Glutamatergic neuron (in vitro differentiated cells): ENCODE data around the gene SLCO2A1. TPM values are rescaled to one million over a fixed set of nuclear protein-coding genes. Genes with fewer than 3 reads are reported as not detected.

ENCODE experiments used
- DNase-seq: peaks from one replicate; pipeline ENCODE4 v3.0.0; 2022
- H3K27ac Mint-ChIP-seq: one replicate; pipeline ENCODE4 v1.8.0; 2020; ENCODE audit warnings: mild to moderate bottlenecking, mixed read lengths, inconsistent platforms; ENCODE audit not compliant: unreplicated experiment
- H3K27me3 Mint-ChIP-seq: one replicate; pipeline ENCODE4 v1.8.0; 2020; ENCODE audit warnings: mild to moderate bottlenecking, moderate library complexity, mixed read lengths, inconsistent platforms; ENCODE audit not compliant: unreplicated experiment
- H3K36me3 Mint-ChIP-seq: one replicate; pipeline ENCODE4 v1.8.0; 2020; ENCODE audit warnings: mild to moderate bottlenecking, mixed read lengths, inconsistent platforms; ENCODE audit not compliant: unreplicated experiment
- H3K4me1 Mint-ChIP-seq: one replicate; pipeline ENCODE4 v1.8.0; 2020; ENCODE audit warnings: mild to moderate bottlenecking, low read depth, mixed read lengths, inconsistent platforms; ENCODE audit not compliant: unreplicated experiment
- H3K4me3 Mint-ChIP-seq: one replicate; pipeline ENCODE4 v1.8.0; 2020; ENCODE audit warnings: mild to moderate bottlenecking, mixed read lengths, inconsistent platforms; ENCODE audit not compliant: unreplicated experiment
- H3K9me3 Mint-ChIP-seq: one replicate; pipeline ENCODE4 v1.8.0; 2020; ENCODE audit warnings: mild to moderate bottlenecking, moderate library complexity, mixed read lengths, inconsistent platforms; ENCODE audit not compliant: unreplicated experiment
- total RNA-seq: library from RNA; stranded (reverse); fragmentation: NEBNext Ultra II Directional; extraction: Animal tissue kit (Norgen Biotek cat#: 25700); gene quantifications from one replicate; pipeline ENCODE4 v1.2.1, GENCODE V29; 2021; ENCODE audit not compliant: unreplicated experiment
- TF ChIP-seq, protein P1 (sequence below): fragments of 200-600 bp; sonication (generic); IDR thresholded peaks from one replicate; pipeline ENCODE4 v1.5.0; 2021; ENCODE audit not compliant: partially characterized antibody, unreplicated experiment

The SLCO2A1 gene
- total RNA-seq, 1 donor from 2014 or later: not detected

DNA sequence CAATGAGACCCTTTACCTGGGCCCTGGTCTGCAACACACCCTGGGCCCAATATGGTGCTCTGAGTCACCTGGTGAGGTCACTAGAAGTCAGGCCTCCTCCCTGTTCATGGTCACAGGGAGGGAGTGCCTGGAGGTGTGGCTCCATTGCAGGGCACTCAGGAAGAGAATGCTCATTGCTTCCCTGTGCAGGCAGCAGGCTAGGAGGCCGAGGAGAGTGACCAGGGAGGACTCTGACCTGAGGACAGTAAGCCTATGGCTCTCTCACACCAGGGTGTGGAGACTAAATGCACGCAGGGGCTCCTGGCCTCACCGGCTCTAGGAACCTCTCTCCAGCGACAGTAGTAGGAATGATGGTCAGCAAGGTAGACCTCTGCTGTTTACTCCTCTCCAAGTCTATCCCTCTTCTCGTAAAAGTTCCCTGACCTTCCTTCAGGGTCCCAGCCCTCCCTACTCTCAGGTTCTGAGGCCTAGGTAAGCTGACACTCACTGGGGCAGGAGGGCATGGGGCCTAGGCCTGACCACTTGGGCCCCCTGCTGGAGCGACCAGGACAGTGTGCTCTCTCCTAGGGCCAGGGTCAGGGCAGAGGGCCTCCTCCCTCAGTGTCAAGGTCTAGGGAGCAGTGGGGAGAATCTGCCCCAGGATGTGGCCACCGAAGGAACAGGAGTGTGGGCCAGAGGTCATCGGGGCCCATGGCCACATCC lies 9.6 kb upstream of the SLCO2A1 start:
- Mint-ChIP-seq H3K27me3 (peaks cover 2% of the 10 kb centered on the region), H3K4me1 (no peaks in the 10 kb centered on the region), H3K36me3 (peaks cover 8% of the 10 kb centered on the region), H3K4me3 (no peak overlapping the region), H3K9me3 (peaks cover 7% of the 10 kb centered on the region), H3K27ac (no peak overlapping the region)
- DNase-seq: no peak
- TF ChIP-seq, protein P1, sequence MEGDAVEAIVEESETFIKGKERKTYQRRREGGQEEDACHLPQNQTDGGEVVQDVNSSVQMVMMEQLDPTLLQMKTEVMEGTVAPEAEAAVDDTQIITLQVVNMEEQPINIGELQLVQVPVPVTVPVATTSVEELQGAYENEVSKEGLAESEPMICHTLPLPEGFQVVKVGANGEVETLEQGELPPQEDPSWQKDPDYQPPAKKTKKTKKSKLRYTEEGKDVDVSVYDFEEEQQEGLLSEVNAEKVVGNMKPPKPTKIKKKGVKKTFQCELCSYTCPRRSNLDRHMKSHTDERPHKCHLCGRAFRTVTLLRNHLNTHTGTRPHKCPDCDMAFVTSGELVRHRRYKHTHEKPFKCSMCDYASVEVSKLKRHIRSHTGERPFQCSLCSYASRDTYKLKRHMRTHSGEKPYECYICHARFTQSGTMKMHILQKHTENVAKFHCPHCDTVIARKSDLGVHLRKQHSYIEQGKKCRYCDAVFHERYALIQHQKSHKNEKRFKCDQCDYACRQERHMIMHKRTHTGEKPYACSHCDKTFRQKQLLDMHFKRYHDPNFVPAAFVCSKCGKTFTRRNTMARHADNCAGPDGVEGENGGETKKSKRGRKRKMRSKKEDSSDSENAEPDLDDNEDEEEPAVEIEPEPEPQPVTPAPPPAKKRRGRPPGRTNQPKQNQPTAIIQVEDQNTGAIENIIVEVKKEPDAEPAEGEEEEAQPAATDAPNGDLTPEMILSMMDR: no peak

DNA sequence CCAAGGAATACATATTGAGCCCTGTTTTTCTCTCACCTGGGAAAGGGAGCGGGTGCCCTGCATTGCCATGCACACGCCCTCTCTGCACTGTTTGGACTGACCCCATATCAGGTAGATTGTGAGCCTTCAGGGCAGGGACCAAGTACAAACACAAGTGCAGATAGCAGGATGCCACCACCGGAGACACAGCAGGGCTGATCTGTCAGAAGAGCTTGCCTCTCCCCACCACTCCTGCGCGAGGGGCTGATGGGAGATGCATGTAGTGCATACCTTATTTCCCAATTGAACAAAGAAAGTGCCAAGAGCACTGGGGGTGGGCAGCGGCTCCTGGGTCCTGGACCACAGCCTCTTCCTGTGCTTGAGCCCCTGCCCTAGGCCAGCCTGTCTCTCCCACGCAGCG lies 9.0 kb upstream of the SLCO2A1 start:
- peaks cover 7% of the 10 kb centered on the region for H3K9me3 Mint-ChIP-seq
- H3K36me3 Mint-ChIP-seq: peaks cover 8% of the 10 kb centered on the region
- TF ChIP-seq, protein P1: no peak
- no peaks in the 10 kb centered on the region for H3K4me1 Mint-ChIP-seq
- H3K4me3 Mint-ChIP-seq: no peak overlapping the region
- H3K27ac Mint-ChIP-seq: no peak overlapping the region
- DNase-seq: no peak
- peaks cover 2% of the 10 kb centered on the region for H3K27me3 Mint-ChIP-seq

DNA sequence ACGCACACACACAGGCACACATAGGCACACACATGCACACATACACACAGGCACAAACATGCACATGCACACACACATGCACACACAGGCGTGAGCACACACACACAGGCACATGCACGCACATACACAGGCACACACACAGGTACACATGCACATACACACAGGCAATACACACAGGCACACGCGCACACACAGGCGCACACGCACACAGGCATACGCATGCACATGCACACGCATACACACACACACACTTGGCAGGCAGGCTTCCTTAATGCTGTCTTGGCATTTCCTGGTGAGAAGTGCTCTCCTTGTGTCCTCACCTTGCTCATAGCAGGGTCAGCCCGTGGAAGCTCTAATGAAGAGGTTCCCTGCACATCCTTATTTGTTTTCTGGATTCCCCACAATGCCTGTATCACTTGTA lies 8.4 kb upstream of the SLCO2A1 start:
- Mint-ChIP-seq H3K36me3 (peaks cover 12% of the 10 kb centered on the region), H3K27ac (no peak overlapping the region), H3K4me3 (no peak overlapping the region), H3K27me3 (peaks cover 2% of the 10 kb centered on the region), H3K4me1 (no peaks in the 10 kb centered on the region), H3K9me3 (peaks cover 10% of the 10 kb centered on the region)
- TF ChIP-seq, protein P1: no peak
- DNase-seq: no peak

DNA sequence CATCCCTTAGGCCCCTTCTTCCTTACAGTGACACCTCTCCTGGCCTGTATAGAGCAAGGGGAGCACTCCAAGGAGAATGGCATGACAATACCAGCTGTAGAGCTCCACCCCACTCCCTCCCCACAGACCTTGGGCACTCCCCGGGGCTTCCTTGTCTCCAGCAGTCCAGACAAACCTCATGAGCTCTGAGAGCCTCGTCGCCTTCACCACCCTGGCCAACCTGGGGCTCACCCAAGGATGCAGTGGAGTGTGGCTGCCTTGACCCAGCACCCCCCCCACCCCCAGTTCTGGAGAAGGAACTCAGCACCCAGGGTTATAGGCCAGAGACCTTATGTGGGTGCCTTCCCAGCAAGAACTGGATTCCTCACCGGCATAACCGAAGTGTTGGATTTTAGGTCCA lies 7.4 kb upstream of the SLCO2A1 start:
- DNase-seq: no peak
- TF ChIP-seq, protein P1: no peak
- H3K4me3 Mint-ChIP-seq: no peak overlapping the region
- peaks cover 2% of the 10 kb centered on the region for H3K27me3 Mint-ChIP-seq
- H3K27ac Mint-ChIP-seq: no peak overlapping the region
- no peaks in the 10 kb centered on the region for H3K4me1 Mint-ChIP-seq
- peaks cover 12% of the 10 kb centered on the region for H3K36me3 Mint-ChIP-seq
- peaks cover 10% of the 10 kb centered on the region for H3K9me3 Mint-ChIP-seq

DNA sequence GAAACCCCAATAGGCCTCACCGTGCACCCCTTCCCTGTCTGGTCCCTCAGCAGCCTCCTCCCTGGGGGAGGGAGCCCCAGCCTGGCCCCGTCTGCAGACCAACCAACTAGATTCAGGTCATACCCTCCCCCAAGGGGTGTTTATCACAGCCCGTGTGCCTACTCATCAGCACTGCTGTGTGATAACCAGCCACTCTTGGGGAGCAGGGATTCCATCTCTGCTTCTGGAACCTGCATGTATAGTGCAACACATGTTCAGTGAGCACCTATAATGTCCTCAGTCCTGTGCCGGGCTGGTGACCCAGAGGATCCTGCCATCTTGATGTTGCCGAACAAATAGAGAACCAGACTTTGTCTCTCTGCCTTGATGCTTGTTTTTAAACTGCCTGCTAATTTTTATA lies 6.6 kb upstream of the SLCO2A1 start:
- Mint-ChIP-seq H3K4me1 (no peaks in the 10 kb centered on the region), H3K27ac (no peak overlapping the region), H3K36me3 (peaks cover 15% of the 10 kb centered on the region), H3K4me3 (no peak overlapping the region), H3K27me3 (peaks cover 2% of the 10 kb centered on the region), H3K9me3 (peaks cover 10% of the 10 kb centered on the region)
- DNase-seq: no peak
- TF ChIP-seq, protein P1: no peak
